ENCODE data around the gene LPCAT3.

Gene LPCAT3

DNA sequence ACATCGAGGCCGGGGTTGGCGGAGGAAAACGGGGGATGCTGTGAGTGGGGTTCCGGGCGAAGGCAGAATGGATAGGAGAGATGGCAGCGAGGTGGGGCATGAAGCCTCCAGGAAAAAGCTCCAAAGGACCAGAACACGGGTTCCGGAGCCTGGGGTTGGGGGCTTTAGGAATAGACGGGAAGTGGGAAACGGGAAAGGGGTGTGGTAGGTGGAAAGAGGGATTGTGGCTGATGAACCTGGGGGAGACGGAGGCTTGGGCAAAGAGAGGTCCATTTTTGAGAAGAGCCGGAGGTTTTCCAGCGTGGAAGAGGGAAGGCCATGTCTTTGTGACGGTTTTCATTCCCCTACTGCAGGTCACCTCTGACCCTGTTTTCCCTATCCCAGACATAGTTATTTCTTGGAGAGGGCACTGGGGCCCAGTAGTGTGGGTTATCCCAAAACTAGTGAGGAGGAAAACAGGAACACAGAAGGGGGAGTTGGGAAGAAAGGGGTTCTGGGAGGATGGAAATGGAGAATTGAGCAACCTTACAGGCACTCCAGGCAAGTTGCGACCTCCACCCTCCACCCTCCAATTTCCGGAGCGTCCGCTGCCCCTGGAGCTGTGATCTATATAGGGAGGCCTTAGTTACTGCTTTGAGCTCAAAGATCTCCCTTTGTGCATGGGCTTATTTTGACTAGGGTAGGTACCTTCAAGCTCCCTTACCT is 89.4 kb downstream of the LPCAT3 start:
- TF ChIP-seq, protein P1, sequence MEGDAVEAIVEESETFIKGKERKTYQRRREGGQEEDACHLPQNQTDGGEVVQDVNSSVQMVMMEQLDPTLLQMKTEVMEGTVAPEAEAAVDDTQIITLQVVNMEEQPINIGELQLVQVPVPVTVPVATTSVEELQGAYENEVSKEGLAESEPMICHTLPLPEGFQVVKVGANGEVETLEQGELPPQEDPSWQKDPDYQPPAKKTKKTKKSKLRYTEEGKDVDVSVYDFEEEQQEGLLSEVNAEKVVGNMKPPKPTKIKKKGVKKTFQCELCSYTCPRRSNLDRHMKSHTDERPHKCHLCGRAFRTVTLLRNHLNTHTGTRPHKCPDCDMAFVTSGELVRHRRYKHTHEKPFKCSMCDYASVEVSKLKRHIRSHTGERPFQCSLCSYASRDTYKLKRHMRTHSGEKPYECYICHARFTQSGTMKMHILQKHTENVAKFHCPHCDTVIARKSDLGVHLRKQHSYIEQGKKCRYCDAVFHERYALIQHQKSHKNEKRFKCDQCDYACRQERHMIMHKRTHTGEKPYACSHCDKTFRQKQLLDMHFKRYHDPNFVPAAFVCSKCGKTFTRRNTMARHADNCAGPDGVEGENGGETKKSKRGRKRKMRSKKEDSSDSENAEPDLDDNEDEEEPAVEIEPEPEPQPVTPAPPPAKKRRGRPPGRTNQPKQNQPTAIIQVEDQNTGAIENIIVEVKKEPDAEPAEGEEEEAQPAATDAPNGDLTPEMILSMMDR (IDR thresholded peaks at IDR 0.05; ENCODE audit: low read depth, low read length, missing control alignments) = no peak
- no peak for DNase-seq (ENCODE audit: extremely low read depth, low read depth)
- H3K4me3 ChIP-seq (replicated peaks; ENCODE audit: low read depth, low read length) = peak overlapping the region; percentile 91

DNA sequence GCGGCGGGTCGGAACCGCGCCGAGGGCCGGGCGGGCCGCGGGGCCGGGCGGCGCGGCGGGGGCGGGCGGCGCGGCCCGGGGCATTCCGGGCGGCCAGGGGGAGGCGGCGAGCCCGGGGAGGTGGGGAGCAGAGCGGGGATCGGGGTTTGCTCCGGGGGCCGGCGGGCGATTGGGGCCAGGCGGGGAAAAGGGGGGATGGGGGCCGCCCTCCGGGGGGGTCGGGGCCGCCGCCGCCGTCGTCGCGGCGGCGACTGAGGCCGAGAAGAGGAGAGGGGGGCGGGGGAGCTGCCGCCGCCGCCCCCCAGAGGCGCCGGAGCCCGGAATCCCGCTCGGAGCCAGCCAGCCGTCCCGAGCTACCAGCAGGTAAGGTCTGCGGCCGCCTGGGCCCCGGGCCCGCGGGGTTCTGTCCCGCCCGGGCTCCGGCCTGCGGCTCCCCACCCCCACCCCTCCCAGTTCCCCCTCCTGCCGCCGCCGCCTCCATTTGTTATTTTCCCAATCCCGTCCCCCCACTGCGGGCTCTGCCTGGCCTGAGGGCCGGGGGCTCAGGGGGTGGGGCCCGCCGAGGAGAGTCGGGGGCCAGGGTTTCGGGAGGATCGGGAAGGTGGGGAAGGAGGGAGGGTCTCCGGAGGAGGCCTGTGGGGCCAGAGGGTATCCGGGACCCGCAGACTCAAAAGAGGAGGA is 90.1 kb downstream of the LPCAT3 start:
- TF ChIP-seq, protein P1 (IDR thresholded peaks at IDR 0.05; ENCODE audit: low read depth, low read length, missing control alignments) = no peak
- no peak for DNase-seq (ENCODE audit: extremely low read depth, low read depth)
- H3K4me3 ChIP-seq (replicated peaks; ENCODE audit: low read depth, low read length) = peak overlapping the region; percentile 91

DNA sequence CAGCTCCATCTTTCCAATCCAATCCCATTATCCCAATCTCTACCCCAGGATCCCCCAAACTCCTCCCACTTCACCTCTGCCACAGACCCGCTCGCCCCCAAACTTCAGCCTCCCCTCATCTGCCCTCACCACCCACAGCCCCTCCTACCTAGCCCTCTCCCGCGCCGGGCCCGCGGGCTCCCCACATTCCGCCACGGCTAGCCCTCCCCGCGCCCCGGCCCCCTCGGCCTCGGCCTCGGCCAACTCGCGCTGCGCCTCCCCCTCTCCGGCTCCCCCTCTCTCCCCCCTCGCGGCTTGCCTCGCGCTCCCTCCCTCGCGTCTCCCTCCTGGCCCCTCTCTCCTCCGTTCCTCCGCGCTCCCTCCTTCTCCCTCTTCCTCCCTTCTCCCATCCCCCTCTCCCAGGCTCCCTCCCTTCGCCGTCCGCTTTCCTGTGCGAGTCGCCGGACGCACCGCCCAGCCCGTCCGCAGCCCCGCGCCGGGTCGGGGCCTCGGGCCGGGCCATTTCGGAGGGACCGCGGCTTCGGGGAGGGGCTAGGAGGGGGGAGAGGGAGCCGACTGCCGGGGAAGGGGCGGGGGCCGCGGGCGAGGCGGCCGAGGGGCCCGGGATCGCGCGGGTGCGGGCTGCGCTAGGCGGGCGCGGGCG is 90.8 kb downstream of the LPCAT3 start, which contains the start of gene ATN1:
TSS of gene ATN1 (plus strand) at position 581 of the 643 bp plus-strand sequence. CDS start 6,043 bp downstream, outside the sequence.
- TF ChIP-seq, protein P1 (IDR thresholded peaks at IDR 0.05; ENCODE audit: low read depth, low read length, missing control alignments) = no peak
- H3K4me3 ChIP-seq (replicated peaks; ENCODE audit: low read depth, low read length) = peak within 1 kb of the TSS; percentile 91
- DNase-seq (ENCODE audit: extremely low read depth, low read depth) = no peak

Measured in HFF-Myc (cell line).